GM18526 (cell line): Measurements from ENCODE around the gene NUTM1.

ENCODE experiments used
- POLR2A ChIP-seq: IDR thresholded peaks from 3 replicates; pipeline ENCODE4 v1.6.1; 2011; ENCODE audit not compliant: insufficient read length; ENCODE audit errors: extremely low read depth

NUTM1 gene

DNA sequence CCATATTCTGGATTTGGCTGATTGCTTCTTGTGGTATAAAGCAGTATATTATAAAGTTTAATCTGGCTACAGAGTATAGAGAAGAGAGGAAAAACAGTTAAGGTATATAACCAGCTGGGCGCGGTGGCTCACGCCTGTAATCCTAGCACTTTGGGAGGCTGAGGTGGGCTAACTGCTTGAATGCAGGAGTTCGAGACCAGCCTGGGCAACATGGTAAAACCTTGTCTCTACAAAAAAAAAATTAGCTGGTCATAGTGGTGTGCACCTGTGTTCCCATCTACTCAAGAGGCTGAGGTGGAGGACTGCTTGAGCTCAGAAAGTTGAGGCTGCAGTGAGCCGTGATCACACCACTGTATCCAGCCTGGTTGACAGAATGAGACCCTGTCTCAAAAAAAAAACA is 12.8 kb upstream of the NUTM1 start:
- TF ChIP-seq POLR2A, result no peak

DNA sequence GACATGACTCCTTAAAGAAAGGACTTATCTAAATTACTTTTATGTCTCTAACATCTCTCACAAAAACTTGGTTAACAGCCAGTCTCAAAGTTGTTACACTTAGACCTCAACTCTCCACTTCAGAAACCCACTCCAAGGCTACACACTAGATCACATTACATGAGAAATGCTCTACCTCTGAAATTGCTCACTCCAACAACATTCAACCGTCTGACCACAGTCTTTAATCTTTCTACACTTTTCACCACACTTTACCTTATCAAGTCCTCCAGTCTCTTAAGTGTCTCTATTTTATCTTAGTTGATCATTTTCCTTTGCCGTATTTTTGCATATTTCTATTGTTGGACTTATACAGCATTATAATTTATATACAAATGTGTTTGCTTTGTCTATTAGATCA is 11.3 kb upstream of the NUTM1 start:
- TF ChIP-seq POLR2A, result no peak

DNA sequence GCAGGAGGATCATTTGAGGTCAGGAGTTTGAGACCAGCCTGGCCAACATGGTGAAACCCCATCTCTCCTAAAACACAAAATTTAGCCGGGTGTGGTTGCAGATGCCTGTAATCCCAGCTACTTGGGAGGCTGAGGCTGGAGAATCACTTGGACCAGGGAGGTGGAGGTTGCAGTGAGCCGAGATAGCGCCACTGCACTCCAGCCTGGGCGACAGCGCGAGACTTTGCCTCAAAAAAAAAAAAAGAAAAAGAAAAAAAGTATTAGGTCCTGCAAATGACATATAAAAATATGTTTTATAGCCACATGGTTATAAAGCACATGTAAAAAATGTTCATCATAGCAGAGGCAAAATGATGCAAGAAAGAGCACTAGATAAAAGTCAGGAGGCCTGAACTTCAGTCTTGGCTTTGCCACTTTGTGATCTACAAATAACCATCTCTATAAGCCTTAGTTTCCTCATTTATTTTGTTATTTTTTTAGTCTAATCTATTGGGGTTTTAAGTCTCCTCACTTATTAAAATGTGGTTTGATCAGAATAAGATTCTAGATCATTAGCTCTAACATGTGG is 10.5 kb upstream of the NUTM1 start:
- no peak for TF ChIP-seq POLR2A

- TF ChIP-seq POLR2A, result no peak
Observed at GRCh38 chr15:34334672-34335071, 8.4 kb upstream of the NUTM1 start.

GRCh38 chr15:34335176-34336032 is 7.7 kb upstream of the NUTM1 start:
- no peak for TF ChIP-seq POLR2A

GRCh38 chr15:34336231-34336990 is 6.7 kb upstream of the NUTM1 start:
- TF ChIP-seq POLR2A, result no peak

GRCh38 chr15:34336991-34337556 is 6.0 kb upstream of the NUTM1 start:
- TF ChIP-seq POLR2A, result no peak

- peak; percentile 62 for TF ChIP-seq POLR2A
Observed at GRCh38 chr15:34337557-34338306, 5.4 kb upstream of the NUTM1 start, which contains the start of gene SLC12A6. SLC12A6 (minus strand) TSS chr15:34337781; CDS start chr15:34336680, 1,101 bp downstream.

- no peak for TF ChIP-seq POLR2A
Observed at GRCh38 chr15:34338347-34338746, 4.8 kb upstream of the NUTM1 start.

GRCh38 chr15:34339946-34340345 is 3.2 kb upstream of the NUTM1 start:
- no peak for TF ChIP-seq POLR2A

DNA sequence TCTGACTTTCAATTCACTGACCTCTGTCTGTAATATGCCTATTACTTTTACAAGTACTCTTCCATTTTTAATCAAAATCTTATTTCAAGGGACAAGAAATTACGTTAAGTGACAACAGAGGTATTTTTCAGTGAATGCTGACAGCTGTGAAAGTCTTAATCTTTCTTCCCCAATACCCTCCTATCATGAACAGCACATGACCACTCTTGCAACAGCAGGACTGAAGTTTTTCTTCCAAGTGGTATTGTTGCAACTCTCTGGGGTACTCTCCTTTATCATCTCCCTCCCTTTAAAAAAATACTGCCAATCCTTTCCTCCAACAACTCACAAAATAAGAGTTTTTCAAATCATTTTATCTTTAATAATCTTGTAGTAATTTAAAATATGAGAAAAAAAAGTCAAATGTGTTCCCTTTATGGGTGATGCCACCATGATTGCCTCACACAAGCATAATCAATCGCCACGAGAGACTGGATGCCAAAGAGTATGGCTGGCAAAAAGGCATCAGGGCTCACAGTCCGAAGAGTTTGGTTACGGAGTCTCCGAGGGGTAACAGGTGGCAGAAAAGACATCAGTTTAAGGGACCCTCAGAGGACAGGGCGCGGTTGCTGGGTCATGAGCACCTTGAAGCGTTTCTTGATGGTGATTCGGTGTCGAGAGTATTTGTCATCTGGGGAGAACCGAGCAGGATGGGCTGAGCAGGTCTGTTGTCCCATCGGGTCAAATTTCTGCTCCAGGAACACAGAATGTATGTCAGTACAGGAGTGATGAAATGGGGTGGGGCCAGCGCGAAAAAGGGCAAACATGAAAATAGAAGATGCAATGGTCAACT is 1.5 kb upstream of the NUTM1 start:
- no peak for TF ChIP-seq POLR2A

DNA sequence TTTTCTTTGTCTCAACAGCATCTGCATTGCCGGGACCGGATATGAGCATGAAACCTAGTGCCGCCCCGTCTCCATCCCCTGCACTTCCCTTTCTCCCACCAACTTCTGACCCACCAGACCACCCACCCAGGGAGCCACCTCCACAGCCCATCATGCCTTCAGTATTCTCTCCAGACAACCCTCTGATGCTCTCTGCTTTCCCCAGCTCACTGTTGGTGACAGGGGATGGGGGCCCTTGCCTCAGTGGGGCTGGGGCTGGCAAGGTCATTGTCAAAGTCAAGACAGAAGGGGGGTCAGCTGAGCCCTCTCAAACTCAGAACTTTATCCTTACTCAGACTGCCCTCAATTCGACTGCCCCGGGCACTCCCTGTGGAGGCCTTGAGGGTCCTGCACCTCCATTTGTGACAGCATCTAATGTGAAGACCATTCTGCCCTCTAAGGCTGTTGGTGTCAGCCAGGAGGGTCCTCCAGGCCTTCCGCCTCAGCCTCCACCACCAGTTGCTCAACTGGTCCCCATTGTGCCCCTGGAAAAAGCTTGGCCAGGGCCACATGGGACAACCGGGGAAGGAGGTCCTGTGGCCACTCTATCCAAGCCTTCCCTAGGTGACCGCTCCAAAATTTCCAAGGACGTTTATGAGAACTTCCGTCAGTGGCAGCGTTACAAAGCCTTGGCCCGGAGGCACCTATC is 5.0 kb downstream of the NUTM1 start:
- TF ChIP-seq POLR2A, result no peak

GRCh38 chr15:34348735-34349300 is 5.7 kb downstream of the NUTM1 start:
- TF ChIP-seq POLR2A, result no peak
